PC-3 (cell line): Measurements from ENCODE around the gene SORBS2. TPM values are rescaled to one million over a fixed set of nuclear protein-coding genes. Genes with fewer than 3 reads are reported as not detected.

Source experiments
- ATAC-seq: fragments of 200-7000 bp; cut with Tn5 transposase; 2 replicates; pipeline ENCODE4 v1.9.1; 2020; ENCODE audit warnings: mild to moderate bottlenecking, moderate library complexity
- BruUV-seq: library from RNA; stranded (reverse); fragments of 400-500 nt; replicated peaks from 2 replicates; lab custom pipeline; 2021; lab: Mats Ljungman, UMichigan
- CTCF ChIA-PET: fragments of 300-600 bp; sonication (Branson Sonifier 250); formaldehyde crosslinking; loops from one replicate; lab custom pipeline; 2022; ENCODE audit warnings: antibody characterized with exemption; lab: Charles Lee
- POLR2A ChIA-PET: fragments of 300-600 bp; sonication (Branson Sonifier 250); formaldehyde crosslinking; loops from one replicate; lab custom pipeline; 2022; ENCODE audit warnings: antibody characterized with exemption; ENCODE audit not compliant: unreplicated experiment; lab: Charles Lee
- DNase-seq: peaks from one replicate; pipeline ENCODE4 v3.0.0-alpha.2; 2015
- H2AFZ ChIP-seq: fragments of 300-600 bp; sonication (generic); 2 replicates; pipeline ENCODE4 v1.6.0; 2016; ENCODE audit warnings: antibody characterized with exemption, low read length
- H3F3A ChIP-seq: fragments of 300-600 bp; sonication (generic); one replicate; pipeline ENCODE4 v1.6.0; 2017; ENCODE audit warnings: antibody characterized with exemption, low read length, control low read depth, mild to moderate bottlenecking; ENCODE audit not compliant: unreplicated experiment
- H3K27ac ChIP-seq: fragments of 300-600 bp; sonication (generic); 2 replicates; pipeline ENCODE4 v1.5.1; 2016; ENCODE audit warnings: mild to moderate bottlenecking, low read length
- H3K27me3 ChIP-seq: fragments of 300-600 bp; sonication (generic); 2 replicates; pipeline ENCODE4 v1.6.1; 2016; ENCODE audit warnings: low read length, mixed read lengths
- H3K36me3 ChIP-seq: fragments of 300-600 bp; sonication (generic); 2 replicates; pipeline ENCODE4 v1.6.1; 2016; ENCODE audit warnings: low read depth, mixed run types, low read length, mixed read lengths
- H3K4me1 ChIP-seq: fragments of 300-600 bp; sonication (generic); 2 replicates; pipeline ENCODE4 v1.5.1; 2016; ENCODE audit warnings: low read length; ENCODE audit not compliant: insufficient read depth
- H3K4me2 ChIP-seq: fragments of 300-600 bp; sonication (generic); 2 replicates; pipeline ENCODE4 v1.6.0; 2016; ENCODE audit warnings: low read length
- H3K4me3 ChIP-seq: fragments of 300-600 bp; sonication (generic); 2 replicates; pipeline ENCODE4 v1.5.1; 2016; ENCODE audit warnings: mild to moderate bottlenecking, low read length, mixed read lengths
- H3K79me2 ChIP-seq: fragments of 300-600 bp; sonication (generic); 2 replicates; pipeline ENCODE4 v1.6.1; 2017; ENCODE audit warnings: low read length, mixed read lengths
- H3K9ac ChIP-seq: fragments of 300-600 bp; sonication (generic); 2 replicates; pipeline ENCODE4 v1.6.0; 2016; ENCODE audit warnings: mild to moderate bottlenecking, low read length
- H3K9me2 ChIP-seq: fragments of 300-600 bp; sonication (generic); replicated peaks from 2 replicates; pipeline ENCODE4 v1.6.1; 2016; ENCODE audit warnings: mixed run types, low read length, mixed read lengths
- H3K9me3 ChIP-seq: fragments of 300-600 bp; sonication (generic); 2 replicates; pipeline ENCODE4 v1.6.1; 2016; ENCODE audit warnings: low read length, mixed read lengths
- H4K20me1 ChIP-seq: fragments of 300-600 bp; sonication (generic); 2 replicates; pipeline ENCODE4 v1.6.1; 2016; ENCODE audit warnings: low read length, mixed read lengths
- CTCF ChIP-seq: fragments of 300-600 bp; sonication (generic); conservative IDR thresholded peaks from 2 replicates; pipeline ENCODE4 v1.5.1; 2017; ENCODE audit warnings: antibody characterized with exemption, low read depth, mild to moderate bottlenecking, low read length
- EZH2 ChIP-seq: fragments of 300-600 bp; sonication (generic); IDR thresholded peaks from one replicate; pipeline ENCODE4 v1.6.1; 2017; ENCODE audit warnings: antibody characterized with exemption, mild to moderate bottlenecking, low read length; ENCODE audit not compliant: unreplicated experiment
- EZH2phosphoT487 ChIP-seq: fragments of 300-600 bp; sonication (generic); IDR thresholded peaks from 2 replicates; pipeline ENCODE4 v1.6.1; 2018; ENCODE audit warnings: mild to moderate bottlenecking, antibody characterized with exemption, low read length, borderline replicate concordance
- intact Hi-C: fragments of 100-400 bp; cut with micrococcal nuclease; formaldehyde crosslinking; loops from 2 replicates; pipeline ENCODE4 v1.9.0; 2023
- total RNA-seq: library from RNA; depleted of rRNA; stranded (reverse); fragments of >200 nt; gene quantifications from 2 replicates; pipeline ENCODE4 v1.2.3, GENCODE V29; 2014

Gene SORBS2
- total RNA-seq, 1 experiment from 2014 or later, result 3.6 TPM

GRCh38 chr4:185654965-185655554, 156.9 kb downstream of the SORBS2 start:
- ATAC-seq, result no peak
- Histone ChIP-seq H3K4me2 (peak overlapping the region; percentile 11; the same call in 1 of the 2 replicates), H3K4me1 (peaks cover 9% of the 10 kb centered on the region), H3K4me3 (no peak overlapping the region), H3K27ac (no peak overlapping the region), H3K36me3 (no peaks in the 10 kb centered on the region), H3F3A (no peaks in the 10 kb centered on the region), H2AFZ (peak overlapping the region; percentile 25; the same call in 1 of the 2 replicates), H3K9me3 (no peaks in the 10 kb centered on the region), H4K20me1 (no peaks in the 10 kb centered on the region), H3K9me2 (no peaks in the 10 kb centered on the region), H3K79me2 (no peaks in the 10 kb centered on the region), H3K27me3 (no peaks in the 10 kb centered on the region), H3K9ac (no peak overlapping the region)
- ChIA-PET CTCF (interaction anchor here (0.5 to 1.3 kb wide), 3 partner anchors 11 to 367 kb away, joined by 3 read pairs; no protein-coding TSS in a partner anchor), POLR2A (interaction anchor here (0.7 kb wide), 1 partner anchor 39 kb away, joined by 3 read pairs; no protein-coding TSS in a partner anchor)
- intact Hi-C loops, result no loop called here
- TF ChIP-seq EZH2 (no peak), EZH2phosphoT487 (no peak), CTCF (no peak)
- DNase-seq, result no peak
- no TSS peak for BruUV-seq

GRCh38 chr4:185654311-185654710, 157.7 kb downstream of the SORBS2 start:
- Histone ChIP-seq H3K4me1 (peaks cover 9% of the 10 kb centered on the region), H3K4me3 (no peak overlapping the region), H3K27me3 (no peaks in the 10 kb centered on the region), H3K9me3 (no peaks in the 10 kb centered on the region), H3K27ac (no peak overlapping the region), H4K20me1 (no peaks in the 10 kb centered on the region), H3K36me3 (no peaks in the 10 kb centered on the region), H3K9ac (no peak overlapping the region), H2AFZ (peak overlapping the region; percentile 25), H3K4me2 (peak overlapping the region; percentile 11), H3K79me2 (no peaks in the 10 kb centered on the region), H3K9me2 (no peaks in the 10 kb centered on the region), H3F3A (no peaks in the 10 kb centered on the region)
- no TSS peak for BruUV-seq
- intact Hi-C loops, result no loop called here
- ChIA-PET POLR2A (interaction anchor here (0.7 kb wide), 1 partner anchor 38 kb away, joined by 3 read pairs; no protein-coding TSS in a partner anchor), CTCF (interaction anchor here (0.5 to 1.3 kb wide), 3 partner anchors 12 to 367 kb away, joined by 3 read pairs; no protein-coding TSS in a partner anchor)
- DNase-seq (peak; percentile 6), ATAC-seq (no peak; the same call in 1 of the 2 replicates)
- TF ChIP-seq EZH2 (no peak), EZH2phosphoT487 (no peak), CTCF (no peak)

DNA sequence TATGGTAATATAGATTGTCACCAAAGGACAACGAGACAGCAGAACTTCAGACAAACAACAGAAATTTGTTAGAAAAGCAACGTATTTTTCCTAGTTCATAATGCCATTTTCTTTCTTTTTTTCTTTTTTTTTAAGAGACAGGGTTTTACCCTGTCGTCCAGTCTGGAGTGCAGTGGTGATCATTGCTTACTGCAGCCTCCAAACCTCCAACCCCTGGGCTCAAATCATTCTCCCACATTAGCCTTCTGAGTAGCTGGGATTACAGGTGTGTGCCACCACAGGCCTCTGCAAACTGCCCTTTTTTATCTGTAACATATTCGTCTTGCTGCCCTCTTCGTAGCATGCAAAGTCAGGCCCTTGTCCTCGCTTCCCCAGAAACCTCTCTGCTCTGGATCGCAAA, 160.1 kb downstream of the SORBS2 start:
- POLR2A ChIA-PET, result no interaction called here
- DNase-seq, result no peak
- H4K20me1 ChIP-seq, result no peaks in the 10 kb centered on the region
- H3K27ac ChIP-seq, result no peak overlapping the region
- H3K36me3 ChIP-seq, result no peaks in the 10 kb centered on the region
- H3K4me3 ChIP-seq, result no peak overlapping the region
- TF ChIP-seq EZH2phosphoT487, result no peak
- no peak for TF ChIP-seq EZH2
- no peak for TF ChIP-seq CTCF
- H3K4me2 ChIP-seq, result no peak overlapping the region
- no peaks in the 10 kb centered on the region for H3F3A ChIP-seq
- no TSS peak for BruUV-seq
- no peak overlapping the region for H3K9ac ChIP-seq
- no peaks in the 10 kb centered on the region for H3K9me2 ChIP-seq
- no peaks in the 10 kb centered on the region for H3K27me3 ChIP-seq
- H3K9me3 ChIP-seq, result no peaks in the 10 kb centered on the region
- H3K4me1 ChIP-seq, result peaks cover 9% of the 10 kb centered on the region
- no peak overlapping the region for H2AFZ ChIP-seq
- no peaks in the 10 kb centered on the region for H3K79me2 ChIP-seq
- no peak for ATAC-seq
- CTCF ChIA-PET, result no interaction called here
- intact Hi-C loops, result no loop called here
